IPS DF 19.7 (cell line): Measurements from ENCODE around the gene NKX2-8.
"Not testable (repeated sequence)": the region's sequence is repeated elsewhere in the genome, so short reads cannot be mapped to it uniquely, and the experiment has no call there.

ENCODE experiments used
- DNase-seq: peaks from one replicate; pipeline ENCODE4 v3.0.0-alpha.2; 2013; ENCODE audit warnings: low read depth, low spot score

NKX2-8 gene

GRCh38 chr14:36580141-36580855 lies 2.1 kb downstream of the NKX2-8 start:
- DNase-seq, result no peak

- no peak for DNase-seq
Observed at GRCh38 chr14:36579573-36580140, 2.8 kb downstream of the NKX2-8 start.

DNA sequence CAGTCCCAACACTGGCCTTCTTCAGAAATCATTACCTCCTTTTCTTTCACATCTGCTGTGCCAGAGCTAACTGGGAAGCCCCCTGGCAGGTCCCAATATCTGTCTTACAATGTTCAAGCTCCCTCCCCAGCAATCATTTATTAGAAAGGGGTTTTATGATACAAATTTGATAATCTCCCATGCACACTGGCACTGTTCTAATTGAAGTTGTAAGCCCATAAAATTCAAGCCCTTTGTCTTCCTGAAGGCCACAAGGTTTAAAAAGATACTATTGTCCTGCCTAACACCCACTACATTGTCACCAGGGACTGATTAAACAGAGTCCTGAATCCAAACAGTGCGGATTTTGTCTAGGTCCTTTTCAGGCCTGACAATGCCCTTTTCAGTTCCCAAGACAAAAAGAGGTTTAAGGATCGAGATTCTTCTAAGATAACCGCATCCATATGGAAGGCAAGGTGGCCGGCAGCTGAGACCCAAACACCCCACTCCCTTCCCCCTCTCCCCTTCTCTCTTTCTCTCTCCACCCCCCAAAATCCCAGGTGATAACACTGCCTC lies 3.3 kb downstream of the NKX2-8 start:
- DNase-seq, result no peak

DNA sequence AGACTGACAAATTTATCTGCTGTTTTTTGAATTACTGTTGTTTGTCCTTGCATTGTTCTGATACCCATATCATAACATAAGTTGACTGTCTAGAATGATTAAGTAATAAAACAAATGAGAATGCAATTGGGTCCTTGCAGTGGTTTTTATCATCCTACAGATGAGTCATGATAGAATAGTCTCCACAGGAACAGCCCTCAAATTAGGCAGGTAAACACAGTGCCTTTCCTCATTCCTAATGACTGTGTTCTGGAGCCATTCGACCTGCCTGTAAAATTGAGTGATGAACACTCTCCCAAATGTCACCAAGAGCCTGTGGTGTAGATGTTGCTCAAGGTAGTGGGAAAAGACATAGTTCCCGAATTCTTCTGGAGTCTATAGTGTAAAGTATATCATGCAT lies 12.3 kb downstream of the NKX2-8 start:
- no peak for DNase-seq

DNA sequence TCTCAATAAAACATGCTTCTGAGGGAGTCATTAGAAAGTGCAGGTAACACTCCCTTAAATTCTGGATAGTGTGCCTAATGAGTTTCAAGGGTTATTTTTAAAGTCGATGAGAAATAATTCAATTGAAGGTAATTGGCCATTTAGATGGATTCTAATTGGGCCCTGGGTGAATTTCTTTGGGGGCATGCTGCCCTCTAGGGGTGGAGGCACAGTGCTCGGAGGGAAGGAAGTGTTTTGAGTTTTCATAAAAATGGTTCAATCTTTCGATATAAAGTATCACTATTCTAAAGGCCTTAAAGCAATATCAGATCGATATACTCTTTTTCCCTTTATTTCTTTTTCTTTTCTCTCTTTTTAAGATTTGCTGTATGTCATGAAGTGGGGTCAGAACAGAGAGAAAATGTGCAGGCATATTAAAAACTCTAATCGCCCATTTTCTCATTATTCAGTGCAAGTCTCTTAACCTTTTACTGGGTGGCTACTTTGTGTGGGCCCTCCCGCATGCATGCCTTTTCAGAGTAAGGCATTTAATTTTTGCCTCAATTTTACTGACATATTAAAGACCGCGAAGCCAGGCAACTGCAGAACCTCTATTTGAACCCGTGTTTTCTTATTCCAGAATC lies 25.5 kb downstream of the NKX2-8 start:
- DNase-seq, result no peak

- DNase-seq, result no peak
Observed at GRCh38 chr14:36555998-36556743, 26.2 kb downstream of the NKX2-8 start.

GRCh38 chr14:36553656-36554260 lies 28.7 kb downstream of the NKX2-8 start:
- no peak for DNase-seq

GRCh38 chr14:36550899-36551298 lies 31.5 kb downstream of the NKX2-8 start:
- DNase-seq, result no peak

GRCh38 chr14:36544280-36544679 lies 38.1 kb downstream of the NKX2-8 start:
- not testable (repeated sequence) for DNase-seq

DNA sequence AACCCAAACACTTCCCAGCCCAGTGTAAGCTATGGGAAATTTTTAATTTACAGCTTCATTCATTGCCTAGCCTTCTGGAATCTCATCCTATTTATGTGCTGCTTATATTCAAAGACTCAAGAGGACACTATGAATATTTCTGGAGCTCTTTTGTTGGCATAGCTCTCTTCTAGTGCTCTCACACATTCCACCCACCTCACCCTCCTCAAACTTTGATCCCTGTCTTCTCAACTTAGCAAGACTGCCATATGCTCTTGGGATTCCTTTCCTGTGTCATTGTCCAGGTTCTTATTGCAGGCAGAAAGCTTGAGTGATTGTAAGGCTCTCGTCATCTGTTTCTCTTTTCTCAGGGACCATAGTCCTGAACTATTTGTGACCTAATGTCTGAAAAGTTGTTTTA lies 44.4 kb downstream of the NKX2-8 start:
- DNase-seq, result no peak
